Left ventricle myocardium superior (tissue), 1 donor: ENCODE results near the gene ASB14. TPM values are rescaled to one million over a fixed set of nuclear protein-coding genes. Genes with fewer than 3 reads are reported as not detected.
A peak's percentile ranks its signal among the peaks of the same experiment; 100 is the strongest.

ENCODE experiments used
- ATAC-seq: fragments of 200-7000 bp; cut with Tn5 transposase; one replicate; pipeline ENCODE4 v1.9.1; 2020; ENCODE audit warnings: mild to moderate bottlenecking, moderate library complexity
- DNase-seq: peaks from one replicate; pipeline ENCODE4 v3.0.0-alpha.2; 2020
- intact Hi-C: fragments of 100-400 bp; cut with micrococcal nuclease; formaldehyde crosslinking; loops from one replicate; pipeline ENCODE4 v1.11.0; 2022
- total RNA-seq: library from RNA; stranded (reverse); fragmentation: NEBNext Ultra II Directional; extraction: Animal tissue kit (Norgen Biotek cat#: 25700); gene quantifications from one replicate; pipeline ENCODE4 v1.2.1, GENCODE V29; 2021
- donor health status: DM: no; HTN: yes; CAD: no; lungs with severe emphysema.

Gene ASB14
- total RNA-seq, 1 donor from 2014 or later = 14.1 TPM

- intact Hi-C loops = no loop called here
- DNase-seq (no peak), ATAC-seq (no peak)
Measured at GRCh38 chr3:57268416-57268815, 24.1 kb downstream of the ASB14 start.

- ATAC-seq (no peak), DNase-seq (no peak)
- intact Hi-C loops = no loop called here
Measured at GRCh38 chr3:57261929-57262328, 30.6 kb downstream of the ASB14 start.

GRCh38 chr3:57261119-57261518 lies 31.4 kb downstream of the ASB14 start:
- intact Hi-C loops = no loop called here
- DNase-seq (no peak), ATAC-seq (no peak)

GRCh38 chr3:57257678-57258077 lies 34.8 kb downstream of the ASB14 start:
- ATAC-seq (no peak), DNase-seq (no peak)
- intact Hi-C loops = no loop called here

- DNase-seq (peak; percentile 51), ATAC-seq (peak; percentile 84)
- intact Hi-C loops = no loop called here
Measured at GRCh38 chr3:57256844-57257243, 35.6 kb downstream of the ASB14 start.

- no peak for DNase-seq
- intact Hi-C loops = no loop called here
- ATAC-seq = peak; percentile 81
Measured at GRCh38 chr3:57252404-57252803, 40.1 kb downstream of the ASB14 start.

GRCh38 chr3:57244946-57245345 lies 47.5 kb downstream of the ASB14 start:
- intact Hi-C loops = no loop called here
- no peak for ATAC-seq
- DNase-seq = no peak

- intact Hi-C loops = no loop called here
- no peak for DNase-seq
- no peak for ATAC-seq
Measured at GRCh38 chr3:57234613-57235575, 57.6 kb downstream of the ASB14 start.

GRCh38 chr3:57233799-57234198 lies 58.7 kb downstream of the ASB14 start:
- DNase-seq (no peak), ATAC-seq (no peak)
- intact Hi-C loops = no loop called here

- ATAC-seq (no peak), DNase-seq (no peak)
- intact Hi-C loops = no loop called here
Measured at GRCh38 chr3:57230006-57230405, 62.5 kb downstream of the ASB14 start.

GRCh38 chr3:57227930-57228751 lies 64.3 kb downstream of the ASB14 start:
- intact Hi-C loops = loop anchor here (10.0 kb wide), 2 partner anchors 53 to 123 kb away; no protein-coding TSS in a partner anchor
- peak; percentile 78 for ATAC-seq
- peak; percentile 71 for DNase-seq

- ATAC-seq (peak; percentile 98), DNase-seq (peak; percentile 97)
- intact Hi-C loops = loop anchor here (10.0 kb wide), 2 partner anchors 53 to 123 kb away; no protein-coding TSS in a partner anchor
Measured at GRCh38 chr3:57227204-57227929, 65.1 kb downstream of the ASB14 start, which contains the start of gene APPL1. Gene APPL1, plus strand, starts transcription at chr3:57227729. Its CDS starts 155 bp downstream, at chr3:57227884.

GRCh38 chr3:57226176-57226575 lies 66.3 kb downstream of the ASB14 start:
- intact Hi-C loops = loop anchor here (10.0 kb wide), 2 partner anchors 51 to 121 kb away; no protein-coding TSS in a partner anchor
- DNase-seq (no peak), ATAC-seq (no peak)

GRCh38 chr3:57224856-57225255 lies 67.6 kb downstream of the ASB14 start:
- intact Hi-C loops = loop anchor here (10.0 kb wide), 2 partner anchors 50 to 120 kb away; no protein-coding TSS in a partner anchor
- no peak for DNase-seq
- ATAC-seq = no peak

GRCh38 chr3:57221883-57222282 lies 70.6 kb downstream of the ASB14 start:
- DNase-seq = no peak
- intact Hi-C loops = loop anchor here (10.0 kb wide), 2 partner anchors 47 to 117 kb away; no protein-coding TSS in a partner anchor
- ATAC-seq = peak; percentile 45
